T follicular helper cell (primary cell): ENCODE data around the gene TAAR1.
"Not testable (repeated sequence)": the region's sequence is repeated elsewhere in the genome, so short reads cannot be mapped to it uniquely, and the experiment has no call there.

Experiments used
- DNase-seq: peaks from one replicate; pipeline ENCODE4 v3.0.0-alpha.2; 2020; ENCODE audit warnings: low read depth
- total RNA-seq, 2 experiments: gene quantifications; one replicate each; lab custom pipeline; 2026; lab: John Stamatoyannopoulos, UW

Gene TAAR1, protein sequence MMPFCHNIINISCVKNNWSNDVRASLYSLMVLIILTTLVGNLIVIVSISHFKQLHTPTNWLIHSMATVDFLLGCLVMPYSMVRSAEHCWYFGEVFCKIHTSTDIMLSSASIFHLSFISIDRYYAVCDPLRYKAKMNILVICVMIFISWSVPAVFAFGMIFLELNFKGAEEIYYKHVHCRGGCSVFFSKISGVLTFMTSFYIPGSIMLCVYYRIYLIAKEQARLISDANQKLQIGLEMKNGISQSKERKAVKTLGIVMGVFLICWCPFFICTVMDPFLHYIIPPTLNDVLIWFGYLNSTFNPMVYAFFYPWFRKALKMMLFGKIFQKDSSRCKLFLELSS
- 0 reads per million in 2 experiments for total RNA-seq

DNA sequence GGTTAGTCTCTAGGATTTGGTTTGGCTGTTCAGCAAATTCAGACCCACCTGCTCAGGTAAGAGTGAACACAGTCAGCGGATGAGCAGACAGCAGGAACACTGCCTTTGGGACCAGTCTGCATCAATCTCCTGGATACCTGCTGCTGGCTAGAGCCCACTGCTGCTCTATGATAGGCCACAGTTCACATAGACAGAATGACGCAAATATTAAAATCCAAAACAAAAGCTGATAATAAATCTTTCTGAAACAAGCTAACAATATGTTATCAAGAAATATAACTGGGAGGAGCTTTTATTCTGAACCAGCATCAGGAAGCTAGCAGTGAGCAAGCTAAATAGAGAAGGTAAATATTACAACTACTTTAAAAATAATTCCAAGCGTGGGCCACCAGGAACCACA is at the start of gene TAAR1:
Gene TAAR1, minus strand, starts transcription at position 101 of the 400 bp plus-strand sequence. CDS start 13,179 bp downstream, outside the sequence.
- DNase-seq: no peak

DNA sequence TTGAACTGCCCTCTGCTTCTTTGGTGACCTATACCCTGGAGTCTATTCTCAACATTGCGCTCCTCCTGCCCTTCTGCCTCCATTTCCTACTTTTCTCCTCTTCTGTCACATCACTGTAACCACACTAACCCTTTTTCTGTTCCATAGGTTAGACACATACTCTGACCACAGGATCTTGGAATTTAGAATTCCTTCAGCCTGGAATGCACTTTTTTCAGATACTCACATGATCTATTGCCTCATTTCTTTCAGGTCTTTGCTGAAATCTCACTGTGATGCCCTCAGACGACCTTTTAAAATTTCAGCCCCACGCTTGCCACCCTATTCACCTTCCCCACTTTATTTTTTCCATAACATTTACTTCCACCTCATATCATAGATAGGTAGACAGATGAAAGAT is 49.8 kb upstream of the TAAR1 start:
- no peak for DNase-seq

- no peak for DNase-seq
Measured at GRCh38 chr6:132708002-132708401, 49.0 kb upstream of the TAAR1 start.

DNA sequence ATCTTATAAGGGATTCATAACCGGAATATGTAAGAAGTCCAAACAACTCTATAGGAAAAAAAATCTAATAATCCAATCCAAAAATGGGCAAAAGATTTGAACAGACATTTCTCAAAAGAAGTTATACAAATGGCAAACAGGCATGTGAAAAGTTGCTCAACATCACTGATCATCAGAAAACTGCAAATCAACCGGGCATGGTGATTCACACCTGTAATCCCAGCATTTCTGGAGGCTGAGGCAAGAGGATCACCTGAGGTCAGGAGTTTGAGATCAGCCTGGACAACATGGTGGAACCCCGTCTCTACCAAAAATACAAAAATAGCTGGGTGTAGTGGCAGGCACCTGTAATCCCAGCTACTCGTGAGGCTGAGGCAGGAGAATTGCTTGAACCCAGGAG is 47.8 kb upstream of the TAAR1 start:
- not testable (repeated sequence) for DNase-seq

GRCh38 chr6:132703936-132704335 is 45.0 kb upstream of the TAAR1 start:
- DNase-seq: no peak

- no peak for DNase-seq
Measured at GRCh38 chr6:132698608-132699007, 39.6 kb upstream of the TAAR1 start.

DNA sequence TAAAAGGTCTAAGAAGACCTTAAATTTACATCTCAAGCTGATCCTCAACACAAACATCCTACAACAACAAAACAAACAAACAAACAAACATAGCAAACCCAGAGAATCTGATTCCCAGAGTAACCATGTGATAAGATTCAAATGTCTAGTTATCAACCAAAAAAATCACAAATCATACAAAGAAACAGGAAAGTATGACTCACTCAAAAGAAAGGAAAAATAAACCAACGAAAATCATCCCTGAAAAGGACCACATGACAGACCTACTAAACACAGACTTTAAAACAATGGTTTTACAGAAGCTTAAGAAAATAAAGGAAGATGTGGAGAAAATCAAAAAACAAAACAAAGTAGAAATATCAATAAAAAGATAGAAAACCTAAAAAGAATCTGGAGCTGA is 36.8 kb upstream of the TAAR1 start:
- DNase-seq: no peak

GRCh38 chr6:132693478-132693877 is 34.5 kb upstream of the TAAR1 start:
- DNase-seq: no peak

DNA sequence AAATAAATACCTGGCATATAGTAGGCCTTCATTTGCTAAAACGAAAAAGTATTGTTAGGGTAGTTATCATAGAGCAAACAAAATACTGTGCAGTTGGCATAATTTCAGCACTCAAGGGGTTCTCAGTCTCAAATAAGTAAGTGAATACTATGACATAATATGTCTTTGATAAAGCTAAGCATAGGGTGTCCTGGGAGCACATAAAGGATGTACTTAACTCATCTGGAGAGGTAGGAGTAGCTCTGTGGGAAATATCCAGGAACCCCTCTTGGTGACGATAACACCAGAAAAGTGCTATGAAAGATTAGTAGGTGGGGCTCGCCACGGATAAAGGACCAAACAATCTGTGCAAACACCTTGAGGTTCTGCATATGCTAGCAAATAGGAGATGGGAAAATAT is 31.7 kb upstream of the TAAR1 start:
- DNase-seq: no peak

- DNase-seq: no peak
Measured at GRCh38 chr6:132687306-132687705, 28.3 kb upstream of the TAAR1 start.

- DNase-seq: no peak
Measured at GRCh38 chr6:132686531-132686930, 27.5 kb upstream of the TAAR1 start.

GRCh38 chr6:132685009-132685408 is 26.0 kb upstream of the TAAR1 start:
- DNase-seq: no peak

- no peak for DNase-seq
Measured at GRCh38 chr6:132684272-132684671, 25.3 kb upstream of the TAAR1 start.

GRCh38 chr6:132683543-132683942 is 24.6 kb upstream of the TAAR1 start:
- DNase-seq: no peak

GRCh38 chr6:132679094-132679493 is 20.1 kb upstream of the TAAR1 start:
- not testable (repeated sequence) for DNase-seq

DNA sequence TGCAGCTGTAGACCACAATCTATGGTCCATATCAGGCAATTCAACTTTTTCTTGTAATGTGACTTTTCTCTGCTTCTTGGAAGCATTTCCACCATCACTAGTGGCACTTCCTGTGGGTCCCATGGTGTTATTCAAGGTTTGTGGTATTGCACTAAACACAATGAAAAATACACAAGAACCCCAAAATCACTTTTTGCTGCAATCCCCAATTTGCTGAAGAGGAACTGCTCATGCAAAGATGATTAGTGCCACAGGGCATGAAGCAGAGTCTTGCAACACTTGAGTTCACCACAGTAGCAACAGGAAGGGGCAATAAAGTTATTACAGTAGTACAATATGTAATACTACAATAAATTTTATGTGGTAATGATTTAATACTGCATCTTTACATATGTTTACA is 16.8 kb upstream of the TAAR1 start:
- no peak for DNase-seq

DNA sequence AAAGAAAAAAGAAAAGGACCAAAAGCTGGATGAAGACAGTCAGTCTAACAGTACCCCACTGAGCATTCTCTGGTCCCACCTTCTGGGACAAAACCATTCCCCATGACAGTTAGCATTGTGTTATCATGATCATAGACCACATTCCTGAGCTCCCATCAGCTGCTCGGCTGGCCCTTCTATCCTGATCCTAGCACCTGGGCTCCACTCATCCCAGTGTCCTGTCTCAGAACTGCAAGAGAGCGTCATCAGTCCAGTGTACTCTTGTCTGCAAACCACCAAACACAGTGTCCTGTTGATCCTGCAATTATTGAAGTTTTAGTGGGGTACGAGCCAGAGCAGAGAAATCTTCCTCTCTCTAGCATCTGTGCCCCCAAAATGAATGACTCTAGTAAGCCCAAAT is 16.0 kb upstream of the TAAR1 start:
- no peak for DNase-seq

DNA sequence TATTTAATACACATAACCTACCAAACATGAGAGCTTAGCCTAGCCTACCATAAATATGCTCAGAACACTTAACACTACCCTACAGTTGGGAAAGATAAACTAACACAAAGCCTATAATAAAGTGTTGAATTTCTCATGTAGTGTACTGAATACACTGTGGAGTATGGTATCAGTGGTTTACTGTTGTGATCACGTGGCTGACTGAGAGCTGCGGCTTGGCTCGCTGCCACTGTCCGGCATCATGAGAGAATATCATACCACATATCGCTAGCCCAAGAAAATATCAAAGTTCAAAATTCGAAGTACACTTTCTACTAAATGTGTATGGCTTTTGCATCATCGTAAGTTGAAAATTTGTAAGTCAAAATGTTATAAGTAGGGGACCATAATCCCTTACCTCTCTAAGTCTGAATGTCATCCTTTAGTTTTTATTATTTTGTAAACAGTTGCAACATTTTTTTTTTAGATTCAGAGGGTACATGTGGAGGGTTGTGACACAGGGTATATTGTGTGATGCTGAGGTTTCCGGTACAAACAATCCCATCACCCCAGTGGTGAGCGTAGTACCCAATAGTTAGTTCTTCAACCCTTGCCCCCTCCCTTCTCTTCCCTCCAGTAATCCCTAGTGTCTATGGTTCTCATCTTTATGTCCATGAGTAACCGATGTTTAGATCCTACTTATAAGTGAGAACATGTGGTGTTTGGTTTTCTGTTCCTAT is 14.6 kb upstream of the TAAR1 start:
- DNase-seq: no peak

DNA sequence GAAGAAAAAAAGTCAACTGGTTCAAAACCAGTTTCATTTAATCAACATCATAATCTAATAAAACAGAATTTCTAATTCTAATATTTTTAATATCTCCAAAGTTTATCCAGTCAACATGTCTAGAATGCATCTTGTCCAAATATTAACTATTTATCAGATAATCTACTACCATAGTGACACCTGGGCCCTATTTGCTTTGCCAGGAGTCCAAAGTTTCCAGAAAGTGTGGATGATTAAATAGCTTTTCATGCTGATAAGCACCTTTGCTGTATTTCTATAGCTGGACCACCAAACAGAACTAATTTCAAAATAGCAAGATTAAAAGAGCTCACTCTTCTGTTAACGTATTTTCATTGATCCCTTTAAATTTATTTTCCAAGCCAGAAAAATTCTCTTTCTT is 12.3 kb upstream of the TAAR1 start:
- DNase-seq: no peak

DNA sequence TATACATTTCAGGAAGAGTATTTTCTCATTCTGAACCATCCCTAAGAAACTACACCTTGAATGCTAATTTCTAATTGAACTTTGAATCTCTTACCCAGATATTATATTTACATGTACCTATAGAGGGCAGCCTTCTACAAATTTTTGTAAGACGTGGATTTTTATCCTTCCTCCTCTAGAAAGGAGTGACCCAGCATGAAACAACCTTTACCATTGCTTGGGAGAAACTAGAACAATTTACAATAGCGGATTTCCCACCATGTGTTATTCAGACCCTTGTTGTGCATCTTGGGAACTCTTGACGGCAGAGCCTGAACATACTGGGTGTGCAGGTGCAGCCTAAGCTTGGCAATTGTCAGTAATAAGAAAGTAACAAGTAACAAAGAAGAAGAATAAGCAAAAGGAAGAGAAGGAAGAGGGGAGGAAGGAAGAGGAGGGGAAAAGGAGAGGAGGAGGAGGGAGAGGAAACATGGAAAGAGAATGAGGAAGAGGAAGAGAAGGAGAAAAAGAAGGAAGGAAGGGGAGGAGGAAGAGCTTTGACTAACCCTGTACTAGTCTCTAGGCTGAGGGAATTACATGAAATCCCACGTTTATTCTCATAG is 10.8 kb upstream of the TAAR1 start:
- no peak for DNase-seq

GRCh38 chr6:132666118-132666517 is 7.1 kb upstream of the TAAR1 start:
- no peak for DNase-seq

DNA sequence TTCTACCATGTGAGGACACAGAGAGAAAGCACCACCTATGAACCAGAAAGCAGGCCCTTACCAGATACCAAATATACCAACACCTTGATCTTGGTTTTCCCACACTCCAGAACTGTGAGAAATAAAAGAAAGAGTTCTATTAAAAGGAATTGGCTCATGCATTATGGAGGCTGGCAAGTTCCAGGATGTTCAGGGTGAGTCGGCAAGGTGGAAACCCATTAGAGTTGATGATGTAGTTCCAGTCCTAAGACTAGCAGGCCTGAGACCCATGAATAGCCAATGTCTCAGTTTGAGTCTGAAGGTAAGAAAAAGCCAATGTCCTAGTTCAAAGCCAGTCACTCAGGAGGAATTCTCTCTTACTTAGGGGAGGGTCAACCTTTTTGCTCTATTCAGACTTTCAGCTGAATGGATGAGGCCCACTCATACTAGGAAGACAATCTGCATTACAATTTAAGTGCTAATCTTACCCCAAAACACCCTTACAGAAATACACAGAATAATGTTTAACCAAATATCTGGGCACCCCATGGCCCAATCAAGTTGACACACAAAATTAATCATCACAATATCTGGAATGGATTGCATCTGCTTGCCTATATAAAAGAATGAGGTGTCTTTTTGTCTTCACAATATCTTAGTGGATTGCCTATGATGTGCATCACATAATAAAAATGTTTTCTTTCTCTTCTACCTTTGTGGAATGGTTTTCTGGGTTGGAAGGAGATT is 5.5 kb upstream of the TAAR1 start:
- DNase-seq: no peak
